Raji (cell line): Measurements from ENCODE around the gene ANO7.

Experiments used
- POLR2A ChIP-seq: IDR thresholded peaks from 2 replicates; pipeline ENCODE4 v1.6.1; 2011; ENCODE audit warnings: low read depth, low read length, control low read depth; ENCODE audit not compliant: insufficient read depth

Gene ANO7

DNA sequence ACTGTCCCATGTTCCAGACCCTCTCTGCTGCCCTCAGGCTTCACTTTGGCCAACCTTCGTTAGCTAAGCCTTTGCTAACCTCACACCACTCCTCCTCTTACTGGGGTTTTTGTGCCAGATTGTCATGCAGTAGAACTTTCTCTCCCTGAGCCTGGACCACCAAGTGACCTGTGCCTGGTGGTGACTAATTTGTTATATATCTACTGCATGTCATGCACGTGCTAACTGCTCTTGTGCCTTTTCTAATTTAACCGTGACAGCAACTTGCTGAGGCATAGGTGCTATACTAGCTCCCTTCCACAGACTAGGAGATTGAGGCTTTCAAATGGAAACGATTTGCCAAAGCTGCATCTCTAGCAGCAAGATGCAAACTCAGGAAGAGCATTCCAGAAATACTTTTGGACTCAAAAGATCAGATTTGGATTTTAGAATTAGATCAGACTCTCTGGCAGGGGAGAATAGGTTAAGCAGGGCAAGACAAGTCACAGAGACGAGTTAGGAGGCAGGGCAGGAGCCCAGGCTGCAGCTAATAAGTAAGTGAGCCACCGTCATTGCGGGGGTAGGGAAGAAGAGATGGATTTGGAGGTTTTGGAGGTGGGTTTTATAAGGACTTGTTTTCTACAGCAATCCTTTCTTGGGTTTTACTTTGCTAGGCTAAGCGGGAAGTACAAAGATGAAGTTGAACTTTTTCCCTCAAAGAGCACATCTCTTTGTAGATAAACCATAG, 36.4 kb upstream of the ANO7 start:
- no peak for TF ChIP-seq POLR2A

DNA sequence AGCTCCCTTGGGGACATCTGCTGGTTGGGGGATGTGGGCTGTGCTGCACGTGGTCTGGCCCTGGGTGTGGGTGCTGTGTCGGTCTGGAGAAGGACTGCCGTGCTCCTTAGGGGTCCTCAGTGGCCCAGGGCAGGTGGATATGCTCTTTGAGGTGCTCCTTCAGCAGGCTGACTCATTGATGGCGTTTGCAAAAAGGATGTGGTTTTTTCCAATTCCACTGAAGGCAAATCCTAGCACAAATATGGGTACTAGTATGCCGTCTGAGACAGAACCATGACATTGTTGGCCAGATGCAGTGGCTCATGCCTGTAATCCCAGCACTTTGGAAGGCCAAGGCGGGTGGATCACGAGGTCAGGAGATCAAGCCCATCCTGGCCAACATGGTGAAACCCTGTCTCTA, 34.9 kb upstream of the ANO7 start:
- TF ChIP-seq POLR2A, result no peak

DNA sequence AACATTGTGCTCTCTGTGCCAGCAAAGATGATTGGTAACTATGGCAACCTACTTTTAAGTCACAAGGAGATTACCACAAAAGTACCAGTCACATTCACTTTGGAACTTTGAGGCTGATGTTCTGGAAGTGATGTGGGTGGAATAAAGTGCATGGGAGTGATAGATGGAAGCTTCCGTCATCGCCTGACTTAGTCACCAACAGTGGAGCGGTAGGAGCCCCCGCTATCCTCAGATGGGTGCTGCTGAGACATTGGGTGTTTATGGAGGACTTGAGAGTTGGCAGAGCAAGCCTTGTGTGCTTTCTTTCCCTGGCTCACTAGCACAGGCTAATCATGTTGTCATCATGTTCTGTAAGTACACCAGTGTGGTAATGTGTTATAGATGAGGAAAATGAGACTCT, 33.6 kb upstream of the ANO7 start:
- no peak for TF ChIP-seq POLR2A

DNA sequence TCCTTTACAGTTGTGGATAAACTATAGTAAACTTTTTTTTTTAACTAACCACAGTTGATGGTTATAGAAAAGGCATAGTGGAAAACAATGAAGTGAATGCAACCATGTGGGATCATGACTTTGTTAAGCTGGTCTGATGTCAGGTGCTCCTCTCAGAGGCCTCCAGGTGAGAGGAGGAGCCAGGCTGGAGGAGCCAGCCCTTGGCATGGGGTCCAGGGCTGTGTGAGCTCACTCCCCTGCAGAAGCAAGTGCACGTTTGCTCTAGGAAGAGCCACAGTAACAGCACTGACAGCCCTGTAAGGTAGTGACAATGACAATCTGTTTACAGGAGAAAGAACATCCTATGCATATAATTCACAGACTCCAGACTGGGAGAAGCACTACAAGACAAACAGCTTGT, 32.5 kb upstream of the ANO7 start:
- TF ChIP-seq POLR2A, result no peak

DNA sequence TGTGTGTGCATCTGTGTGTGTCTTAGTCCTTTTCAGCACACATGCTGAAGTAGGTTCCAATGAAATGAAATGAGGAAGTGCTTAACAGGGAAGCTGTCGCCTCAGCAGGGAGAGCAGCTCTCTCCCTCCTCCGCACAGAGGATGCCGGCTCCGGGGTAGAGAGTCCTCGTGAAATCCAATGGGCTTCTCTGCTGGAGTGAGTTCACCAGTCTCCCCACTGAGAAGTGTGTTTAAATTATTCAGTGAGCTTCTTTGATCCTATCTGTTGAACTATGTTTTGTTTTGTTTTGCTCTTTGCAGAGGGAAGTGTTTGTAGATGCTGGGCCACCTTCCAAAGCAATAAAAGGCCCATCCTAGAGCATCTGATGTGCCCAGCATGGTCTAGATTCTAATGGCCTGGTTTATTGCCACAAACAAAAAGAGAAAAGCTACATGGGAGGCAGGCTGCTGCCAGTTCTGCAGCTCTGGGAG, 31.5 kb upstream of the ANO7 start:
- TF ChIP-seq POLR2A, result no peak

DNA sequence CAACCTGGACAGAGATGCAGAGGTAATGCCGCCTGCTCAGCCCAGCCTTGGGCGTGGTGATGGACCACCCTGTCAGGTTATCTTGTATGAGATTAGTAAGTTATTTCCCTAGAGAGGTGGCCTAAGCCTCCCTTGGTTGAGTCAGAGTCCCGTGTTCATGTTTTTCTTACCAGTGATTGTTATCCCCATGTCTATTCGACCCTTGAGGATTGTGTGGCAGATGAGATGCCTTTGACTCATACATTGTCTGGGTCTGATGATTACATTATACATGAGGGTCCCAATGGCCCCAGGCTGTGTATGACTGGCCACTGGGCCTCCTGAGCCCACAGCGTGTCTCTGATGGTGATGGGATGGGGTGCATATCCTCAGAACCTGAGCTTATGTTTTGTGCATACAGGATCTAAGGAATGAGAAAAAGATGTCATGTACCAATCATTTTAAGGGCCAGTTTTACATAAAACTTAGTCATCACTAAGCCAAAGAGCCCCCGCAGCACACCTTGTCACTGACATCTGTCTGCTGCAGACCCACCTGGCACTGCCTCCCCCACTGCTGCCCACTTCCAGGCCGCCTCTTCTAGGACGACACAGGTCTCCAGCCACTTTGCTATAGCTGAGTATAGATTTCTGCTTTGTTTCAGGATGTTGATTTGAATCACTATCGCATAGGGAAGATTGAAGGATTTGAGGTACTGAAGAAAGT, 30.5 kb upstream of the ANO7 start:
- no peak for TF ChIP-seq POLR2A

DNA sequence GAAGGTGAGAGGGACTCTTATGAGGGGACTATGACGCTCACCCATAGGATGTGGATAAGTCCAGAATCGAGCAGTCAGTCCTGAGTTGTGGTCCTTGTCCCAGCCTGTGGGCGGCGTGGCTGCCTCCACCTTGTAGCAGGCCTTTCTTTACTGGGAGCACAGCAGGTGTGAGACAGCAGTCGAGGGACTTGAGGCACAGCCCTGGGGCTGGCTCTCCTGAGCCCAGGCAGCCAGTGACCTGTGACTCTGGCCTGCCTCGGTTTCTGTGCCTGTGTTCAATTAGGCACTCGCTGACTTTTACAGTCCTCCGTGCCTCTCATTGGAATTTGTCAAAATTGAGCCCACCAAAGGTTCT, 30.0 kb upstream of the ANO7 start:
- TF ChIP-seq POLR2A, result no peak

DNA sequence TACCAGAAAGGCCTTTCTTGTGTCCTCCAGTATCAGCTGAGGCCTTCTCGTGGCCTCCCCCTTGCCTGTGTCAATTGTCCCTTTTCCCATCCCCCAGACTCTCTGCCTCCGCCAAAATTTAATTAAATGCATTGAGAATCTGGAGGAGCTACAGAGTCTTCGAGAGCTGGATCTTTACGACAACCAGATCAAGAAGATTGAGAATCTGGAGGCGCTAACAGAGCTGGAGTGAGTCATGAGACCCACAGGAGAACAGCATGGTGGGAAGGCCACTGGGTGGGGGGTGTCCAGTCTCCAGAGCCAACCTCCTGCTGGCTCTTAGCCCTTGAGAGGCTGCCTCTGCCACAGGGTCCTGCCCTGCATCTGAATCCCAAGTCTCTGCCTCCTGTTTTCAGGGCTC, 29.4 kb upstream of the ANO7 start:
- no peak for TF ChIP-seq POLR2A

DNA sequence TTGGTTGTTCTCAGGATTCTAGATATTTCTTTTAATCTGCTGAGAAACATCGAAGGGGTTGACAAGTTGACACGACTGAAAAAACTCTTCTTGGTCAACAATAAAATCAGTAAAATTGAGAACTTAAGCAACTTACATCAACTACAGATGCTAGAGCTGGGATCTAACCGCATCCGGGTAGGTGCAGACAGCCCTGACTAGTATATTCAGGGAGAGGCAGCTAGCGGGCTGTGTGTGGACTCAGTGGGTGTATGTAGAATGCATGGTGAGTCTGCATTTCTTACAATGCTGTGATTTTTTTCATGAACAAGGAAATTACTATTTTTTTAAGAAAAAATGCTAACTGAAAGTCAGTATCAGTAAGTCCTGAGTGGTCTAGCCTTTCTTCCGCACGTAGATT, 28.2 kb upstream of the ANO7 start:
- TF ChIP-seq POLR2A, result no peak

DNA sequence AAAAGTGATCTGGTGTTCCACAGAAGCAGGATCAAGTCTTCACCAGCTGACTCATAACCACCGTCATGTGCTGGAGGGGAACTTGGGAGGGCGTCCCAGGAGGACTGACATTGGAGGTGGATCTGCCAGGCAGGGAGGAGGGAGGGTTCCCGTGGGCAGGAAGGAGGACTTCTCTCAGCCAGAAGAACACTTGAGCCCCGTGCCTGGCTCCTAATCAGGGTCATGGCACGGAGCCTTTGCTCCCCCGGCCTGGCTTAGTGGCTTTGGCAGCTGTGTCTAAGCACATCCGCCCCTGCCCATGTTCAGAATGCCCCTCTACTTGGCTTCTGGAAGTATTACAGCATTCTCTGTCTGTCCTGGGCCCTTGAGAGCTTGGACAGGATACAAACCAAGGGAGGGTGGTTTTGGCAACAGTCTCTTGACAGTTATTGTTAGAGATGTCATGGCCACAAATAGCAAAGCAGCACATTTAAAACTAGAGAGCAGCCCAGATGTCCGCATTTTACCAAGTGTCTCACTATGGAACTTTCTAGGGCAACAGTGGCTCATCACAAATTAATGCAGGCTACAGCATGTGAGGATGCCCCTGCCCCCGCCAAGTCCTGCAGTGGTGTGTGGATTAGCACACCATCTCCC, 26.7 kb upstream of the ANO7 start:
- TF ChIP-seq POLR2A, result no peak

DNA sequence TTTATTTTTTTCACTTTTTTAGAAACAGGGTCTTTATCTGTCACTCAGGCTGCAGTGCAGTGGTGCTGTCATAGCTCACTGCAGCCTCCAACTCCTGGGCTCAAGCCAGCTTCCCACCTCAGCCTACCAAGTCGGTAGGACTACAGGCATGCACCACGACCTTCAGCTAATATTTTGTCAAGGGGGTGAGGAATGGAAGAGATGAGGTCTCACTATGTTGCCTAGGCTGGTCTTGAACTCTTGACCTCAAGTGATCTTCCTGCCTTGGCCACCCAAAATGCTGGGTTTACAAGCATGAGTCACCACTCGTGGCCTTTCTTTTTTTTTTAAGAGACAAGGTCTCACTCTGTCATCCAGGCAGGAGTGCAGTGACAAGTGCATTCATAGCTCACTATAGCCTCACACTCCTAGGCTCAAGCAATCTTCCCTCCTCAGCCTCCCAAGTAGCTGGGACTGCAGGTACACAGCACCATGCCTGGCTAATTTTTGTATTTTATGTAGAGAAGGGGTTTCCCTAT, 24.8 kb upstream of the ANO7 start:
- no peak for TF ChIP-seq POLR2A

DNA sequence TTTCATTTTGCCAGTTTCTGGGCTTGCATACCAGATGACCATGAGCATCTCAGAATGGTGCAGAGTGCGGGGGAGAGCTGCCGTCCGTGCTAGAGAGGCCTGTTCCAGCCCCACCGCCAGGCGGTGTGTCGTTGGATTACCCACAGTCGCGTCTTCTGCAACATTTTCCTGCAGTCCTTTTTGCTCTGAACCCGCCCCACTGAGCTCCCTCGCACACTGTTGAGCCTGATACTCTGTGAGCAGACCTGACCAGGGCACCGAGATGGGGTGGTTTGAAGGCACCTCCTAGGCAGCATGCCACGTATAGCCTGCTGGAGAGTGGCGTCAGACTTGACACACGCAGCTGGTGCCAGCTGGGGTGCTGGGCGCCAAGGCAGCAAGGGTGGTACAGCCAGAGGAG, 20.1 kb upstream of the ANO7 start:
- TF ChIP-seq POLR2A, result no peak

DNA sequence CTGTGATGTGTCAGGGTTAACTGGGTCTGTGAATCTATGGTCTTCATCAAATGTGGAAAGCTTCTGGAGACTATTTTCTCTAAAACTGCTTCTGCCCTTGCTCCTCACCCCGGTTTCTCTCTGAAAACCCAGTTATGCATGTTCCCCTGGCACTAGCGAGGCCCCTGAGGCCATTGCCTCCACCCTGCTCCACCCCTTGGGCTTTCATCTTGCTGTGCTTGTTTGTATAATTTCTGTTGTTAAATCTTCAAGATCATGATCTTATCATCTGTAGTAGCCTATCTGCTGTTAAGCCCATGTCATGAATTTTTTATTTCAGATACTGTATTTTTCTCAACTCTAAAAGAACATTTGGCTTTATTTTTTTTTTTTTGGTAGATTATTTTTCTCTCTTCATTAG, 14.9 kb upstream of the ANO7 start:
- no peak for TF ChIP-seq POLR2A

DNA sequence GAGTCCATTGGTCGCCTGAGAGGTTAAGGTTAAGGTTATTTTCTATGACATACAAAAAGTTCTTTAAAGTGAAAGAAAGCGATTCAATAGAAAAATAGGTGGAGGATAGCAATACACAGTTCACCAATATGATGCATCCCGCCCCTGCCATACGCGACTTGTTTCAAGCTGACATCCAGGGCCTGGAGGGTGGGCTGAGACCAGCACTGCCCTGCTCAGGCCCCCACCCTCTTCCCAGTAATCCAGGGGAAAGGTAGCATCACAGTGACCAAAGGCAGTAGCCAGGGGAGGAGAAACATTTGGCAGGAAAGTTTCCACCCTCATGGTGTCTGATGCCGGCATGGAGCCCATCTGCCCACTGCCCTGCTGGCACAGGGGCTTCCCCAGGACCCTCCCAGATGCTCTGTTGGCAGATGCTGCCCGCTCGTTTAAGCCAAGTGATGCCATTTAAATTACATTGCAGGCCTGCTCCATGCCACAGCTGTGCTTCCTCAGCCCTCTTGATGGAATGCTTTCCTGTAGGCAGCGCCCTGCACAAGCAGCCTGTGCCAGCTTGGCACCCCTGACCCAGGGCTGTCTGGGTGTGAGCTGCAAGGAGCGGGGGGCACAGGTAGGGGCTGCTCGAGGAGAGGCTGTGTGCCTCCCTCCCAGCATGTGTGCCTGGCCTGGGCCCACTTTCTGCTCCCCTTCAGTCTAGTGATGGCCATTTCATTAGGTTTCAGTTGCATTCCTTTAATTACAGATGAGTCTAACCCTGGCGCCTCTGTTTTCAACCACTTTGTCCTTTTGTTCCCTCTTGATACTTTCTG, 10.7 kb upstream of the ANO7 start:
- TF ChIP-seq POLR2A, result no peak

DNA sequence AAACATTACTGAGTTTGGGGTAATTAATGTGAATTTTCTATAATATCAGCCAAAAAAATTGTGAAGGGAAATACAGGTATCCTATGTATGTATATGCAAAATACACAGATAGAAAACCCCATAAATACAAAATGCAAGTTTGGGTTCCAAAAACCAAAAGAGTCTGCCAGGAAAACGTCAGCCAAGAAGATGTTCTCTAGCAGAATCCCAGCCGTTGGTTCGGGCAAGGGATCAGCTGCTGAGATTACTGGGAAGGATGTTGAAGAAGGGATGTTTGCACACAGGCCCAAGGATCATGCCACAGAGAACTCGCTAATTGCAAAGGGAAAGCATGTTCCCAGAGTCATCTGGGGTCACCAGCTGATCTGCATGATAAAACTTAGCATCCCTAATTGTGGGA, 9.5 kb upstream of the ANO7 start:
- no peak for TF ChIP-seq POLR2A
